ENCODE results near the gene SKAP1. TPM values are rescaled to one million over a fixed set of nuclear protein-coding genes. Genes with fewer than 3 reads are reported as not detected.
A peak's percentile ranks its signal among the peaks of the same experiment; 100 is the strongest.

Gene SKAP1
- total and polyA plus RNA-seq, 2 of the 13 experiments (the other 11 are each of a cell fraction or from before 2014, with no cell fraction given) = 0.21 TPM; not detected in 1

DNA sequence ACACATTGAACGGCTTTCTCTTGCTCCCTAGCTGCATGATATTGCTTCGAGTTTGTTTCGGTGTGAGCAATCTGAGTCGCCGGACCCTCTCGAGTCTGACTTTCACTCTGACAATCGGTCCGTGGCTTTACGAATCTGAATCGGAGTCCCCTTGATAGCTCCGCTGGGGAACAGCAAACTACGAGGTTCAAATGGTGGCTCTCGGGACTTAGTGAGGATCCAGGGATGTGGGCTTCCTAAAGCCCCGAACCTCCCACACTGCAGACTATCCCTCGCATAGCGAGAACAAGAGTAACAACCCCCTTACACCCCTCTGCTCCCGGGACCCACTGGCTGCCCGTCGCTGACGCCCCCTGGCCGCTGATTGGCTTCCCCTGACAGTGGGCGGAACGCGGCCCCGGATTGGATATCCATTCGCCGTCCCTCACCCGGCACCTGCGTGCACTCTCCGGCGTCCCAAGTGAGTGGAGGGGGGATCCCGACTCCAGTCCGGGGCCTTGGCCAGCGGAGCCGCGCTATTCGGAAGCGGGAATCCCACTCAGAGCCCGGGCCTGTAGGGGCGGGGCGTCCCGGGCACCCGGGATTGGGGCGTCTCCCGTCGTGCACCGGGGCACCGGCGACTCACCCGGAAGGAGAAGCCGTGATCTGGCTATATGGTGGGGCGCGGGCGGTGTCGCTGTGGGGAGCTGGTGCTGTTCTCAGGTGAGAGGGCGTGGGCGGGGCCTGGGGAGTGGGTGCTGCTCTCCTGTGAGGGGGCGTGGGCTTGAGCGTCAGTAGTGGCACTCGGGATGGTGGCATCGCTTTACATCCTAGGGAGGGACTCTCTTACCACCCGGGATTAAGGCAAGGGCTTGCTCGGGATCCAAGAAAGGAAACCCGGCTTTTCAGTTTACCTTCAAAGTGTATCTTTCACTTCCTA, 322.6 kb downstream of the SKAP1 start, which contains the start of gene SNX11:
TSS of gene SNX11 (plus strand) at position 630 of the 919 bp plus-strand sequence. CDS start 4,278 bp downstream, outside the sequence.
- WGBS (ENCODE audit: low lambda C conversion rate) = 2% methylated on average over 25 of the region's 64 CpGs
- H3K4me1 ChIP-seq (ENCODE audit: insufficient read depth, low read length) = peaks cover 24% of the 10 kb centered on the region
- H3K79me2 ChIP-seq (ENCODE audit: insufficient read depth, low read length) = peaks cover 24% of the 10 kb centered on the region
- in situ Hi-C loops (cut with HindIII; ENCODE audit: extremely low pct_ligation_motif_present, low pct_unique_long_range_greater_than_20kb) (no loop called here), intact Hi-C loops (cut with micrococcal nuclease; ENCODE audit: unreplicated experiment) (no loop called here)
- H3K36me3 ChIP-seq (replicated peaks in 1 of 2; ENCODE audit: control insufficient read depth in 1 of 2, insufficient read depth in 2 of 2, low read length in 2 of 2) = no peaks in the 10 kb centered on the region
- H4K20me1 ChIP-seq (ENCODE audit: insufficient read depth, low read length) = no peaks in the 10 kb centered on the region
- CTCF ChIA-PET (ENCODE audit: low intra/inter-chr PET ratio, low total read pairs) = no interaction called here
- BruUV-seq (replicated peaks) = TSS peak; percentile 97
- H2AFZ ChIP-seq (ENCODE audit: low read length) = peak within 1 kb of the TSS; percentile 98
- peak; percentile 98 for ATAC-seq
- H3K4me2 ChIP-seq (ENCODE audit: low read depth, low read length) = peak within 1 kb of the TSS; percentile 92
- DNase-seq (ENCODE audit: low spot score) = peak; percentile 90
- H3K27me3 ChIP-seq (ENCODE audit: control insufficient read depth in 1 of 2, insufficient read depth in 2 of 2, low read length in 2 of 2) = no peaks in the 10 kb centered on the region; a peak in 2 of 5 replicates
- POLR2A ChIA-PET = interaction anchor here (0.6 to 2.9 kb wide), 11 partner anchors 10 to 276 kb away, joined by 3 to 28 read pairs (median 3); partner anchors contain the start of genes LRRC46, MRPL10 and NFE2L1
- peak; percentile 47 for FAIRE-seq
- no peaks in the 10 kb centered on the region for H3K9me3 ChIP-seq (ENCODE audit: low read length)
- peak within 1 kb of the TSS; percentile 76 for H3K9ac ChIP-seq (ENCODE audit: insufficient read depth, low read depth, low read length)
- H3K27ac ChIP-seq (ENCODE audit: extremely low read length, insufficient read depth, low read length) = peak within 1 kb of the TSS; percentile 76
- H3K4me3 ChIP-seq (replicated peaks in 1 of 3; ENCODE audit: insufficient read depth in 1 of 3, low read depth in 2 of 3, low read length in 3 of 3) = peak within 1 kb of the TSS; percentile 79 to 81 (median 80)
- TF ChIP-seq RNF2 (conservative IDR thresholded peaks at IDR 0.05; ENCODE audit: low read depth) (no peak), AGO2 (optimal IDR thresholded peaks at IDR 0.05; ENCODE audit: low read depth, low read length) (no peak), ZSCAN29 (CRISPR knock-in tag; conservative IDR thresholded peaks at IDR 0.05) (peak; percentile 61; the same call in 1 of the 2 replicates), BRCA1 (CRISPR knock-in tag; IDR thresholded peaks at IDR 0.05) (peak; percentile 9; the same call in 1 of the 2 replicates), ZNF670 (CRISPR knock-in tag; IDR thresholded peaks at IDR 0.05; ENCODE audit: borderline replicate concordance) (peak; percentile 84; the same call in 1 of the 2 replicates), RBFOX2 (IDR thresholded peaks at IDR 0.05; ENCODE audit: low read depth, low read length) (peak; percentile 90), REXO4 (CRISPR knock-in tag; IDR thresholded peaks at IDR 0.05; ENCODE audit: borderline replicate concordance) (no peak), TRIM24 (CRISPR knock-in tag; IDR thresholded peaks at IDR 0.05) (no peak), ZNF589 (CRISPR knock-in tag; conservative IDR thresholded peaks at IDR 0.05) (0 out of 2 replicates have a peak, but pooled peaks have one; percentile 47), RFXAP (CRISPR knock-in tag; IDR thresholded peaks at IDR 0.05; ENCODE audit: borderline replicate concordance) (peak; percentile 56; the same call in 1 of the 2 replicates), MLLT10 (CRISPR knock-in tag; IDR thresholded peaks at IDR 0.05) (no peak), RFX1 (IDR thresholded peaks at IDR 0.05) (no peak), ZBTB20 (CRISPR knock-in tag; IDR thresholded peaks at IDR 0.05; ENCODE audit: borderline replicate concordance, low read depth) (peak; percentile 78; the same call in 1 of the 2 replicates), ZBTB8A (CRISPR knock-in tag; IDR thresholded peaks at IDR 0.05; ENCODE audit: borderline replicate concordance, low read depth) (peak; percentile 76; the same call in 1 of the 2 replicates), TP53 (CRISPR knock-in tag; conservative IDR thresholded peaks at IDR 0.05) (0 out of 2 replicates have a peak, but pooled peaks have one; percentile 41), MBD4 (IDR thresholded peaks at IDR 0.05; ENCODE audit: borderline replicate concordance, low read length) (no peak), RELA (CRISPR knock-in tag; IDR thresholded peaks at IDR 0.05) (no peak), ZNF850 (CRISPR knock-in tag; conservative IDR thresholded peaks at IDR 0.05) (no peak), ZXDC (CRISPR knock-in tag; IDR thresholded peaks at IDR 0.05) (0 out of 2 replicates have a peak, but pooled peaks have one; percentile 55), BRF2 (CRISPR knock-in tag; IDR thresholded peaks at IDR 0.05) (no peak), CENPX (CRISPR knock-in tag; IDR thresholded peaks at IDR 0.05) (no peak), KMT2B (CRISPR knock-in tag; IDR thresholded peaks at IDR 0.05) (no peak; the same call in none of the 2 replicates)

All from HepG2 (cell line).